Neutrophil (primary cell): ENCODE data around the gene ANKRD44.

Experiments used
- H3K27ac ChIP-seq: fragments of 200-600 bp; sonication (generic); 2 replicates; pipeline ENCODE4 v1.5.1; 2016; ENCODE audit warnings: mild to moderate bottlenecking, moderate library complexity
- H3K27me3 ChIP-seq: fragments of 200-600 bp; sonication (generic); 2 replicates; pipeline ENCODE4 v1.6.0; 2016; ENCODE audit warnings: mild to moderate bottlenecking
- H3K36me3 ChIP-seq: fragments of 200-600 bp; sonication (generic); 2 replicates; pipeline ENCODE4 v1.5.1; 2017
- H3K4me1 ChIP-seq, 2 experiments: fragments of 200-600 bp in 1 of 2; sonication (generic) in 1 of 2; 1 replicate in 1 of 2; 2 replicates in 1 of 2; pipeline versions ENCODE4 v1.5.1 to v1.6.1; 2013 to 2016; ENCODE audit warnings: low read depth in 1 of 2, low read length in 1 of 2, mild to moderate bottlenecking in 1 of 2, moderate library complexity in 1 of 2; ENCODE audit not compliant: control insufficient read depth in 1 of 2, insufficient read depth in 1 of 2
- H3K4me3 ChIP-seq, 2 experiments: fragments of 200-600 bp in 1 of 2; sonication (generic) in 1 of 2; 1 replicate in 1 of 2; 2 replicates in 1 of 2; pipeline ENCODE4 v1.5.1; 2013 to 2016; ENCODE audit warnings: low read depth in 1 of 2, low read length in 1 of 2, mild to moderate bottlenecking in 1 of 2, moderate library complexity in 1 of 2
- H3K9me3 ChIP-seq: fragments of 200-600 bp; sonication (generic); 2 replicates; pipeline ENCODE4 v1.5.1; 2016
- TF ChIP-seq, protein P1 (sequence below): fragments of 200-600 bp; sonication (generic); IDR thresholded peaks from 2 replicates; pipeline ENCODE4 v1.5.1; 2016; ENCODE audit warnings: antibody characterized with exemption

The ANKRD44 gene

DNA sequence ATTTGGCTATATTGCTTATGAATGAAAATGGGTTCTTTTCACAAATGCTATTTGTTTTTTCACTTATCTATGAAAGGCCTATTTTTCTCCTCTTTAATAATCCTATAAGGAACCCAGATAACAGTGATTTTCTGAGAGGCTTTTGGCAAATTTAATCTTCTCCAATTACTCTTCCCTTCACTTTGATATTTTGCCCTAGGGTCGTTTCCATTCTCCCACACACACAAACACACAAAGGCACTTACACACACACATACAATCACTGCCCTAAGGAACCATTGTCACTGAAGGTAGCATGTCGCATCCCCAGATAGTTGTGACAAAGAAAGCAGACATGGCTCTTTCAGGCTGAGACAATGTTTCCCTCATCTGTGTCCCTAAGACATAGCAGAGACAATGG, 213.9 kb downstream of the ANKRD44 start:
- Histone ChIP-seq H3K27me3 (no peaks in the 10 kb centered on the region), H3K9me3 (no peaks in the 10 kb centered on the region), H3K36me3 (peaks cover 84% of the 10 kb centered on the region), H3K27ac (no peak overlapping the region), H3K4me3 (no peak overlapping the region), H3K4me1 (no peaks in the 10 kb centered on the region)
- TF ChIP-seq, protein P1, sequence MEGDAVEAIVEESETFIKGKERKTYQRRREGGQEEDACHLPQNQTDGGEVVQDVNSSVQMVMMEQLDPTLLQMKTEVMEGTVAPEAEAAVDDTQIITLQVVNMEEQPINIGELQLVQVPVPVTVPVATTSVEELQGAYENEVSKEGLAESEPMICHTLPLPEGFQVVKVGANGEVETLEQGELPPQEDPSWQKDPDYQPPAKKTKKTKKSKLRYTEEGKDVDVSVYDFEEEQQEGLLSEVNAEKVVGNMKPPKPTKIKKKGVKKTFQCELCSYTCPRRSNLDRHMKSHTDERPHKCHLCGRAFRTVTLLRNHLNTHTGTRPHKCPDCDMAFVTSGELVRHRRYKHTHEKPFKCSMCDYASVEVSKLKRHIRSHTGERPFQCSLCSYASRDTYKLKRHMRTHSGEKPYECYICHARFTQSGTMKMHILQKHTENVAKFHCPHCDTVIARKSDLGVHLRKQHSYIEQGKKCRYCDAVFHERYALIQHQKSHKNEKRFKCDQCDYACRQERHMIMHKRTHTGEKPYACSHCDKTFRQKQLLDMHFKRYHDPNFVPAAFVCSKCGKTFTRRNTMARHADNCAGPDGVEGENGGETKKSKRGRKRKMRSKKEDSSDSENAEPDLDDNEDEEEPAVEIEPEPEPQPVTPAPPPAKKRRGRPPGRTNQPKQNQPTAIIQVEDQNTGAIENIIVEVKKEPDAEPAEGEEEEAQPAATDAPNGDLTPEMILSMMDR, result no peak

DNA sequence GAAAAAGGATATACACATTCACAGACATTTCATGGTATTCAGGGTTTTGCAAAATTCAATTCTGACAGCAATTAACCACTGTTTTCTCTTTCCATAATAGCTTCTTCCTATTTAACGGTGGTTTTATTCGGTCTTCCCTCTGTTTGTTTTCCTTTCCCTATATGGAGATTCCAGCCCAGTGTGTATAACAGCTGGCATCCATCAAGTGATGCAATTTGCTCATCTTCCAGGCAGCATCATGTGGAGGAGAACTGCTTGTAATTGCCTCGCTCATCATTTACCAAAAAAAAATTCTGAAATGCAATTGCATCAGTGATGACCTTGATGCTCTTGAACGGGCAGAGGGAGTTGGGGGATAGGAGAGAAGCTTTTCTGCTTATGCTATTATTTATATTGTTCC, 218.1 kb downstream of the ANKRD44 start:
- Histone ChIP-seq H3K27me3 (no peaks in the 10 kb centered on the region), H3K4me3 (no peak overlapping the region), H3K36me3 (peaks cover 75% of the 10 kb centered on the region), H3K4me1 (no peaks in the 10 kb centered on the region), H3K27ac (no peak overlapping the region), H3K9me3 (no peaks in the 10 kb centered on the region)
- TF ChIP-seq, protein P1, result no peak

DNA sequence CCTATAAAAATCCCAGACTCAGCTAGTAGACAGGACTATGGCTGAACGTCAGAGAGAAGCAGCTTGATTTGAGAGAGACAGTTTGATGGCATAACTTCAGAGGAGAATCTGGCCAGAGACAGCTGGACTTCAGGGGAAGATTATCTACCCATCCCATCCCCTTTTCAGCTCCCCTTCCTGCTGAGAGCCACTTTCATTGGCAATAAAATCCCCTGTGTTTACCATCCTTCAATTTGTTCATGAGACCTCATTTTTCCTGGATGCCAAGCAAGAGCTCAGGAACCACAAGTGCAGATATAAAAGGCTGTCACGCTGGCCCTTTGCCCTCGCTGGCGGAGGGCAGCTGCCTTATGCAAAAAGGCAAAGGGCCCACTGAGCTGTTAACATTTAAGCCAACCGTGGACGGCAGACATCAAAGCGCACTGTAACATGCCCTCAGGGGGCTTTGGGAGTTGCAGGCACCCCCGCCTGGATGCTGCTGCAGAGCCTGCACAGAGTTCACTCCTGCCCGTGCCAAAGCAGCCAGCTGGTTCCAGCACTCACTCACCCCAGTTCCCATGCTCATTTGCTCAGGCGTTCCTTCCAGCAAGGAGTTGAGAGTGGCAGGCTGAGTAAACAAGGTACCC, 219.7 kb downstream of the ANKRD44 start:
- TF ChIP-seq, protein P1, result no peak
- Histone ChIP-seq H3K36me3 (peaks cover 71% of the 10 kb centered on the region), H3K4me3 (no peak overlapping the region), H3K9me3 (no peaks in the 10 kb centered on the region), H3K27me3 (no peaks in the 10 kb centered on the region), H3K4me1 (peaks cover 14% of the 10 kb centered on the region in 2 experiments), H3K27ac (no peak overlapping the region)

DNA sequence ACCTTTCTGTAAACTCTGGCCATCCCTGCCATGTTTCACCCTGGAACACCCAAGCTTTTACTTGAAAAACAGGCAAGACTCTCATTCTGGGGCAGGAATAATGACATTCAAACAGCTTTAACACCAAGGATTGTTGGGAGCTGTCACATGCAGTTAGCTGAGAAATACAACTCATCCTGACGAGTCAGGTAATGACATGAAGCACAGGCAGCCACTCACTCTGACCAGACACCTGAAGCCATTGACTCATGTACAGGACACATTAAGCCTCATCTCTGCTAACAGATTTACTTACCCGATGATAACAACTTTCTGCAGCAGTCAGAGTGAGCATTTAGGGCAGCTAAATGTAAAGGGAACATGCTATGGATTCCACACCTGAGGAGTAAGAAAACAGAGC, 220.9 kb downstream of the ANKRD44 start:
- TF ChIP-seq, protein P1, result no peak
- Histone ChIP-seq H3K27me3 (no peaks in the 10 kb centered on the region), H3K4me3 (no peak overlapping the region), H3K4me1 (peaks cover 15 to 17% of the 10 kb centered on the region in 2 experiments), H3K36me3 (peaks cover 72% of the 10 kb centered on the region), H3K9me3 (no peaks in the 10 kb centered on the region), H3K27ac (no peak overlapping the region)

DNA sequence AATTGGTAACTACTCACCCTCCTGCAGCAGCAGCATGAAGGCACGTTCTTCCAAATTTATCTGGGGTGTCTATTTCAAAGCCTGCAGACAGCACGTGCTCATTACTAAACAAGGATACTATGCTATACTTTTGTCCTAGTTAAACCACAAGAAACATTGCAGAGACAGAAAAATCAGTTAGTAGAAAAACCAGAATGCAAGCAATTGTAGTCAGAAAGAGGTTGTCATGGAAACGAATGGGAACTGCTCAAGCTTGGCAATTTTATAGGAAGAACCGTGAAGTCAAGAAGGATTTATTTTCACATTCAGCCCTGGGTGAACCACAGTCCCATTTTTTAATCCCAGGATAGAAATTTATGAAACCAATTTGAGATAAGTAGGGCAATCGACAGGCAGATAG, 221.9 kb downstream of the ANKRD44 start:
- Histone ChIP-seq H3K27ac (no peak overlapping the region), H3K4me1 (peaks cover 15 to 17% of the 10 kb centered on the region in 2 experiments), H3K4me3 (no peak overlapping the region), H3K9me3 (no peaks in the 10 kb centered on the region), H3K36me3 (peaks cover 70% of the 10 kb centered on the region), H3K27me3 (no peaks in the 10 kb centered on the region)
- TF ChIP-seq, protein P1, result no peak
